T-helper 1 cell treated with Interleukin-12 subunit alpha and Interleukin-12 subunit beta and Interleukin-4 antibody, amounts not matched to agents 30 ng/mL and 1 ng/mL, for 36 hours (primary cell): ENCODE data around the gene ZNF177. TPM values are rescaled to one million over a fixed set of nuclear protein-coding genes. Genes with fewer than 3 reads are reported as not detected.
"Not testable (repeated sequence)": the region's sequence is repeated elsewhere in the genome, so short reads cannot be mapped to it uniquely, and the experiment has no call there.

Experiments
- intact Hi-C: fragments of 100-400 bp; cut with micrococcal nuclease; formaldehyde crosslinking; loops from one replicate; pipeline ENCODE4 v1.15.1; 2024
- total RNA-seq: library from RNA; stranded (reverse); gene quantifications from 2 replicates; pipeline ENCODE4 v1.2.3, GENCODE V29; 2022

ZNF177 gene
- 0.34 and 0.49 TPM in 2 replicates for total RNA-seq

GRCh38 chr19:9362905-9363304, at the start of gene ZNF177:
TSS of gene ZNF177 (plus strand) at chr19:9363013. CDS start at chr19:9378312, 15,299 bp downstream.
- intact Hi-C loops, result no loop called here

- intact Hi-C loops, result no loop called here
Observed at GRCh38 chr19:9313756-9314155, 49.1 kb upstream of the ZNF177 start.

GRCh38 chr19:9321338-9321737, 41.5 kb upstream of the ZNF177 start:
- intact Hi-C loops, result no loop called here

- intact Hi-C loops, result not testable (repeated sequence)
Observed at GRCh38 chr19:9321756-9322155, 41.1 kb upstream of the ZNF177 start.

- intact Hi-C loops, result not testable (repeated sequence)
Observed at GRCh38 chr19:9322201-9322600, 40.6 kb upstream of the ZNF177 start.

GRCh38 chr19:9323557-9323918, 39.3 kb upstream of the ZNF177 start:
- intact Hi-C loops, result loop anchor here (1.0 kb wide), 1 partner anchor 445 kb away; the partner anchor contains the start of gene ZNF846

GRCh38 chr19:9323919-9324583, 38.8 kb upstream of the ZNF177 start, which contains the start of gene ZNF559:
TSS of gene ZNF559 (plus strand) at chr19:9324179. CDS start at chr19:9338550, 14,371 bp downstream.
- intact Hi-C loops, result loop anchor here (1.0 kb wide), 6 partner anchors 15 to 444 kb away; partner anchors contain the start of genes ZNF266, ZNF317, ZNF426 and ZNF561

GRCh38 chr19:9324584-9324962, 38.2 kb upstream of the ZNF177 start:
- intact Hi-C loops, result loop anchor here (1.0 kb wide), 5 partner anchors 15 to 297 kb away; partner anchors contain the start of genes ZNF266, ZNF317, ZNF426 and ZNF561

GRCh38 chr19:9329999-9330398, 32.8 kb upstream of the ZNF177 start:
- intact Hi-C loops, result no loop called here

GRCh38 chr19:9342610-9343304, 20.1 kb upstream of the ZNF177 start:
- intact Hi-C loops, result no loop called here

GRCh38 chr19:9345005-9345404, 17.8 kb upstream of the ZNF177 start:
- intact Hi-C loops, result no loop called here

GRCh38 chr19:9348253-9348652, 14.6 kb upstream of the ZNF177 start:
- intact Hi-C loops, result no loop called here

GRCh38 chr19:9348671-9349070, 14.1 kb upstream of the ZNF177 start:
- intact Hi-C loops, result no loop called here

- intact Hi-C loops, result no loop called here
Observed at GRCh38 chr19:9352505-9352904, 10.3 kb upstream of the ZNF177 start.

- intact Hi-C loops, result no loop called here
Observed at GRCh38 chr19:9353011-9353410, 9.8 kb upstream of the ZNF177 start.

- intact Hi-C loops, result no loop called here
Observed at GRCh38 chr19:9354651-9355050, 8.2 kb upstream of the ZNF177 start.

- intact Hi-C loops, result no loop called here
Observed at GRCh38 chr19:9370738-9371619, 8.2 kb downstream of the ZNF177 start.

- intact Hi-C loops, result no loop called here
Observed at GRCh38 chr19:9381361-9381785, 18.6 kb downstream of the ZNF177 start.

GRCh38 chr19:9406798-9407352, 44.1 kb downstream of the ZNF177 start:
- intact Hi-C loops, result no loop called here

GRCh38 chr19:9407827-9408226, 45.0 kb downstream of the ZNF177 start:
- intact Hi-C loops, result no loop called here

GRCh38 chr19:9413240-9413954, 50.6 kb downstream of the ZNF177 start:
- intact Hi-C loops, result no loop called here
